HepG2 (cell line): ENCODE measurements around the gene POU2AF3. TPM values are rescaled to one million over a fixed set of nuclear protein-coding genes. Genes with fewer than 3 reads are reported as not detected.

Experiments used
- ARNT2 ChIP-seq: sonication (generic); formaldehyde crosslinking; IDR thresholded peaks from 2 replicates; pipeline ENCODE4 v1.8.0; 2022; ENCODE audit warnings: mild to moderate bottlenecking, low read depth, missing genetic modification reagents, moderate library complexity
- ASH2L ChIP-seq: fragments of 300-600, 200-600 bp; sonication (generic); IDR thresholded peaks from 2 replicates; pipeline ENCODE4 v1.7.0; 2017; ENCODE audit warnings: low read depth, mild to moderate bottlenecking, moderate library complexity, mixed read lengths, low read length; ENCODE audit not compliant: insufficient read length
- DMAP1 ChIP-seq: IDR thresholded peaks from 2 replicates; pipeline ENCODE4 v1.6.1; 2016
- EED ChIP-seq: sonication (generic); formaldehyde crosslinking; IDR thresholded peaks from 2 replicates; pipeline ENCODE4 v1.5.0; 2020; ENCODE audit warnings: mild to moderate bottlenecking, missing genetic modification reagents
- HDAC1 ChIP-seq: sonication (generic); formaldehyde crosslinking; IDR thresholded peaks from 2 replicates; pipeline ENCODE4 v1.5.1; 2020; ENCODE audit warnings: mild to moderate bottlenecking, missing genetic modification reagents
- KLF9 ChIP-seq: IDR thresholded peaks from 2 replicates; pipeline ENCODE4 v1.6.1; 2016; ENCODE audit warnings: low read depth
- KMT2B ChIP-seq: IDR thresholded peaks from 2 replicates; pipeline ENCODE4 v1.6.1; 2016; ENCODE audit warnings: missing genetic modification reagents, missing compliant biosample characterization
- MLLT10 ChIP-seq: sonication (generic); formaldehyde crosslinking; IDR thresholded peaks from 2 replicates; pipeline ENCODE4 v1.4.0; 2020; ENCODE audit warnings: missing genetic modification reagents
- REPIN1 ChIP-seq: sonication (generic); formaldehyde crosslinking; IDR thresholded peaks from 2 replicates; pipeline ENCODE4 v1.8.0; 2022; ENCODE audit warnings: missing genetic modification reagents, low read depth, mild to moderate bottlenecking, borderline replicate concordance
- ZBTB8A ChIP-seq: sonication (generic); formaldehyde crosslinking; IDR thresholded peaks from 2 replicates; pipeline ENCODE4 v1.4.0; 2020; ENCODE audit warnings: mild to moderate bottlenecking, low read depth, missing genetic modification reagents, borderline replicate concordance
- ZFP37 ChIP-seq: sonication (generic); formaldehyde crosslinking; IDR thresholded peaks from 2 replicates; pipeline ENCODE4 v1.4.0; 2020; ENCODE audit warnings: missing genetic modification reagents, borderline replicate concordance
- ZFY ChIP-seq: sonication (generic); formaldehyde crosslinking; IDR thresholded peaks from 2 replicates; pipeline ENCODE4 v1.4.0; 2020; ENCODE audit warnings: missing genetic modification reagents
- ZMYM4 ChIP-seq: sonication (generic); formaldehyde crosslinking; IDR thresholded peaks from 2 replicates; pipeline ENCODE4 v1.8.1; 2023; ENCODE audit warnings: mild to moderate bottlenecking, missing genetic modification reagents
- ZNF430 ChIP-seq: sonication (generic); formaldehyde crosslinking; IDR thresholded peaks from 2 replicates; pipeline ENCODE4 v1.9.0; 2021; ENCODE audit warnings: mild to moderate bottlenecking, missing genetic modification reagents
- ZNF543 ChIP-seq: sonication (generic); formaldehyde crosslinking; IDR thresholded peaks from 2 replicates; pipeline ENCODE4 v1.4.0; 2020; ENCODE audit warnings: mild to moderate bottlenecking, missing genetic modification reagents
- ZNF564 ChIP-seq: sonication (generic); formaldehyde crosslinking; IDR thresholded peaks from 2 replicates; pipeline ENCODE4 v1.8.1; 2023; ENCODE audit warnings: mild to moderate bottlenecking, missing genetic modification reagents
- ZNF788 ChIP-seq: sonication (generic); formaldehyde crosslinking; IDR thresholded peaks from 2 replicates; pipeline ENCODE4 v1.5.0; 2020; ENCODE audit warnings: mild to moderate bottlenecking, missing genetic modification reagents, borderline replicate concordance
- polyA plus RNA-seq, 8 experiments: library from polyadenylated mRNA; depleted of rRNA in 3 of 8; stranded (reverse) in 7 of 8; unstranded in 1 of 8; fragments of >200 nt; fragmentation: Illumina TruSeq in 4 of 8; extraction: Trizol in 4 of 8; gene quantifications; 2 replicates each; pipeline versions ENCODE4 v1.2.1 to v1.2.3, GENCODE V29; 2011 to 2016; ENCODE audit warnings: low read depth in 4 of 8, missing spikeins in 1 of 8, mixed read lengths in 1 of 8; ENCODE audit not compliant: insufficient read depth in 1 of 8
- total RNA-seq, 5 experiments: library from RNA; depleted of rRNA; stranded (reverse); fragments of >200 nt; fragmentation: Illumina TruSeq; extraction: Trizol; gene quantifications; 2 replicates each; pipeline ENCODE4 v1.2.3, GENCODE V29; 2016; ENCODE audit warnings: low read depth in 1 of 5
- TF ChIP-seq, protein P1 (sequence below), 2 experiments: sonication (generic) in 1 of 2; formaldehyde crosslinking in 1 of 2; IDR thresholded peaks; 2 replicates each; pipeline versions ENCODE4 v1.4.0 to v1.6.1; 2018 to 2020; ENCODE audit warnings: missing genetic modification reagents in 2 of 2, borderline replicate concordance in 1 of 2, low read depth in 1 of 2, mild to moderate bottlenecking in 1 of 2, missing biosample characterization in 1 of 2
- TF ChIP-seq, protein P2 (sequence below): sonication (generic); formaldehyde crosslinking; IDR thresholded peaks from 2 replicates; pipeline ENCODE4 v1.5.1; 2020; ENCODE audit warnings: mild to moderate bottlenecking, missing genetic modification reagents, borderline replicate concordance

The POU2AF3 gene
- total and polyA plus RNA-seq, 2 of the 13 experiments (the other 11 are each of a cell fraction or from before 2014, with no cell fraction given) = 7.8 to 71.2 TPM

DNA sequence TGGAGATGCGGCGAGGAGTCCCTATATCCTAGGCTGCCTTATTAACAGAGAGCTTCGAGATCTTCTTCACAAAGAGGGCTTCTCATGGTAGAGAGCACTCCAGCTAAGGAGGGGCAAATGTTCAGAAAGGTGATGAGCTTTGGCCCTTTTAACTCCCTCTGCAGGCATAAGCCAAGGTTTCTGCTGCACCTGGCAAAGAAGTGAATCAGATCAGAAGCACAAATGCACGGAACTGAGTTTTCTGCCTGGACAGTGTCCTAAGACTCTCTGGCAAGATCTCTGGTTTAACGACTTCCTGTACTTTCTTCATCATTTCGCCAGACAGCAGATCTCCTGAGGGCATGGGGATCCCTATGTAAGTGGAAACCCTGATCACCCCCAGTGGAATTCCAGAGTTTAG, 37.2 kb downstream of the POU2AF3 start (continued):
- TF ChIP-seq, protein P1, sequence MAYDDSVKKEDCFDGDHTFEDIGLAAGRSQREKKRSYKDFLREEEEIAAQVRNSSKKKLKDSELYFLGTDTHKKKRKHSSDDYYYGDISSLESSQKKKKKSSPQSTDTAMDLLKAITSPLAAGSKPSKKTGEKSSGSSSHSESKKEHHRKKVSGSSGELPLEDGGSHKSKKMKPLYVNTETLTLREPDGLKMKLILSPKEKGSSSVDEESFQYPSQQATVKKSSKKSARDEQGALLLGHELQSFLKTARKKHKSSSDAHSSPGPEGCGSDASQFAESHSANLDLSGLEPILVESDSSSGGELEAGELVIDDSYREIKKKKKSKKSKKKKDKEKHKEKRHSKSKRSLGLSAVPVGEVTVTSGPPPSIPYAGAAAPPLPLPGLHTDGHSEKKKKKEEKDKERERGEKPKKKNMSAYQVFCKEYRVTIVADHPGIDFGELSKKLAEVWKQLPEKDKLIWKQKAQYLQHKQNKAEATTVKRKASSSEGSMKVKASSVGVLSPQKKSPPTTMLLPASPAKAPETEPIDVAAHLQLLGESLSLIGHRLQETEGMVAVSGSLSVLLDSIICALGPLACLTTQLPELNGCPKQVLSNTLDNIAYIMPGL (CRISPR knock-in tag; IDR thresholded peaks at IDR 0.05; ENCODE audit: borderline replicate concordance in 1 of 2, low read depth in 1 of 2) = peak in 1 of 2 experiments; percentile 28; a peak in 1 of 4 replicates
- 0 out of 2 replicates have a peak, but pooled peaks have one; percentile 12 for TF ChIP-seq REPIN1 (CRISPR knock-in tag)
- TF ChIP-seq ZBTB8A (CRISPR knock-in tag) = no peak
- TF ChIP-seq KMT2B = no peak
- TF ChIP-seq ZFY = 0 out of 2 replicates have a peak, but pooled peaks have one; percentile 3
- TF ChIP-seq MLLT10 = no peak
- TF ChIP-seq, protein P2, sequence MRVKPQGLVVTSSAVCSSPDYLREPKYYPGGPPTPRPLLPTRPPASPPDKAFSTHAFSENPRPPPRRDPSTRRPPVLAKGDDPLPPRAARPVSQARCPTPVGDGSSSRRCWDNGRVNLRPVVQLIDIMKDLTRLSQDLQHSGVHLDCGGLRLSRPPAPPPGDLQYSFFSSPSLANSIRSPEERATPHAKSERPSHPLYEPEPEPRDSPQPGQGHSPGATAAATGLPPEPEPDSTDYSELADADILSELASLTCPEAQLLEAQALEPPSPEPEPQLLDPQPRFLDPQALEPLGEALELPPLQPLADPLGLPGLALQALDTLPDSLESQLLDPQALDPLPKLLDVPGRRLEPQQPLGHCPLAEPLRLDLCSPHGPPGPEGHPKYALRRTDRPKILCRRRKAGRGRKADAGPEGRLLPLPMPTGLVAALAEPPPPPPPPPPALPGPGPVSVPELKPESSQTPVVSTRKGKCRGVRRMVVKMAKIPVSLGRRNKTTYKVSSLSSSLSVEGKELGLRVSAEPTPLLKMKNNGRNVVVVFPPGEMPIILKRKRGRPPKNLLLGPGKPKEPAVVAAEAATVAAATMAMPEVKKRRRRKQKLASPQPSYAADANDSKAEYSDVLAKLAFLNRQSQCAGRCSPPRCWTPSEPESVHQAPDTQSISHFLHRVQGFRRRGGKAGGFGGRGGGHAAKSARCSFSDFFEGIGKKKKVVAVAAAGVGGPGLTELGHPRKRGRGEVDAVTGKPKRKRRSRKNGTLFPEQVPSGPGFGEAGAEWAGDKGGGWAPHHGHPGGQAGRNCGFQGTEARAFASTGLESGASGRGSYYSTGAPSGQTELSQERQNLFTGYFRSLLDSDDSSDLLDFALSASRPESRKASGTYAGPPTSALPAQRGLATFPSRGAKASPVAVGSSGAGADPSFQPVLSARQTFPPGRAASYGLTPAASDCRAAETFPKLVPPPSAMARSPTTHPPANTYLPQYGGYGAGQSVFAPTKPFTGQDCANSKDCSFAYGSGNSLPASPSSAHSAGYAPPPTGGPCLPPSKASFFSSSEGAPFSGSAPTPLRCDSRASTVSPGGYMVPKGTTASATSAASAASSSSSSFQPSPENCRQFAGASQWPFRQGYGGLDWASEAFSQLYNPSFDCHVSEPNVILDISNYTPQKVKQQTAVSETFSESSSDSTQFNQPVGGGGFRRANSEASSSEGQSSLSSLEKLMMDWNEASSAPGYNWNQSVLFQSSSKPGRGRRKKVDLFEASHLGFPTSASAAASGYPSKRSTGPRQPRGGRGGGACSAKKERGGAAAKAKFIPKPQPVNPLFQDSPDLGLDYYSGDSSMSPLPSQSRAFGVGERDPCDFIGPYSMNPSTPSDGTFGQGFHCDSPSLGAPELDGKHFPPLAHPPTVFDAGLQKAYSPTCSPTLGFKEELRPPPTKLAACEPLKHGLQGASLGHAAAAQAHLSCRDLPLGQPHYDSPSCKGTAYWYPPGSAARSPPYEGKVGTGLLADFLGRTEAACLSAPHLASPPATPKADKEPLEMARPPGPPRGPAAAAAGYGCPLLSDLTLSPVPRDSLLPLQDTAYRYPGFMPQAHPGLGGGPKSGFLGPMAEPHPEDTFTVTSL (CRISPR knock-in tag) = 0 out of 2 replicates have a peak, but pooled peaks have one; percentile 6
- TF ChIP-seq ZNF430 (CRISPR knock-in tag) = 0 out of 2 replicates have a peak, but pooled peaks have one; percentile 24
- TF ChIP-seq ZMYM4 (CRISPR knock-in tag) = 0 out of 2 replicates have a peak, but pooled peaks have one; percentile 2
- 0 out of 2 replicates have a peak, but pooled peaks have one; percentile 26 for TF ChIP-seq KLF9
- TF ChIP-seq ARNT2 (CRISPR knock-in tag) = 0 out of 2 replicates have a peak, but pooled peaks have one; percentile 37
- 0 out of 2 replicates have a peak, but pooled peaks have one; percentile 47 for TF ChIP-seq ZNF543 (CRISPR knock-in tag)
- TF ChIP-seq EED (CRISPR knock-in tag) = 0 out of 2 replicates have a peak, but pooled peaks have one; percentile 37
- TF ChIP-seq ZNF788 = no peak
- peak; percentile 11; the same call in 1 of the 2 replicates for TF ChIP-seq HDAC1
- peak; percentile 13 for TF ChIP-seq ASH2L
- TF ChIP-seq ZNF564 = 0 out of 2 replicates have a peak, but pooled peaks have one; percentile 9
- TF ChIP-seq ZFP37 (CRISPR knock-in tag) = 0 out of 2 replicates have a peak, but pooled peaks have one; percentile 14
- 0 out of 2 replicates have a peak, but pooled peaks have one; percentile 35 for TF ChIP-seq DMAP1 (CRISPR knock-in tag)
